ENCODE measurements around the gene KCP. TPM values are rescaled to one million over a fixed set of nuclear protein-coding genes. Genes with fewer than 3 reads are reported as not detected.
A peak's percentile ranks its signal among the peaks of the same experiment; 100 is the strongest.

KCP gene
- polyA plus RNA-seq, 1 donor, result 1.3 TPM

DNA sequence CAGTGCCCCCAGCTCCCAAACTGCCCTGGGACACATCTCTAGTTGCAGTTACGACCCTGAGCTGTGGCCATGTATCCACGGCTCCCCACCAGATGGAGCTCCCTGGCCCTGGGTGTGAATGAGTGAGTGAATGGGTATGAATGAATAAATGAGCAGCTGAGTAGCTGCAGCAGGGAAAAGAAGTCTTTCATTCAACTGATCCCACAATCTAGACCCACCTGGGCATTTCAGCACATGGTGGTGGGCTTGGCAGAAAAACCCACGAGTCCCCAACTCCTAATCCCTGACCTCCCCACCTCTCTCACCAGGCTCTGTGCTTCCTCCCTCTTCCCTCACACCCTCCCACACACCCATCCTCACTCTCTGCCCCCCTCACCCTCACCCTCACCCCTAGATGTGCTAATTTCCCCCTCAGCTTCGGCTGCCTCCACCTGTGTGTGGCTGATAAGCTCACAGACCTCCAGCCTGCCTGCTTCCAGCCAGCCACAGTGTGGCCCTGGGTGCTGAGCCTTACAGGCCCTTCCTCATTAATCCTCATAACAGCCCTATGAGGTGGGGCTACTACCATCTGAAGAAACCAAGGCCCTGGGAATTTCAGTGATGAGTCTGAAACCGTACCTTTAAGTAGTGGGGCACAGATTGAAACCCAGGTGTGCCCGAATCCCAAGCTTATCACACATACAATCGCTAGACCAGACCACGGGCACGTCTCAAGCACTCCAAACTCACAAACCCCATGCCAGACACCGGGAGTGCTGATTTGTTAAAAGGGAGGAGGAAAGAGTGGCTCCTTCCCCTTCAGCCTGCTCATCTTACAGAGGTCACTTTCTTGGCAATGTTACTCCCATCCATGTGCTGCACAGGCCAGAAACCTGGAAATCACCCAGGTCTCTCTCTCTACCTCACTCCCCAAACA is 50.1 kb downstream of the KCP start:
- Histone ChIP-seq H3K4me1 (ENCODE audit: control insufficient read depth, insufficient read depth, low read length) (peaks cover 14% of the 10 kb centered on the region), H3K4me3 (ENCODE audit: low read length) (no peak overlapping the region), H3K36me3 (ENCODE audit: control insufficient read depth, insufficient read depth, low read length) (peaks cover 30% of the 10 kb centered on the region), H3K27ac (ENCODE audit: low read length) (no peak overlapping the region), H3K27me3 (ENCODE audit: control insufficient read depth, insufficient read depth, low read length) (no peaks in the 10 kb centered on the region), H3K9me3 (ENCODE audit: control insufficient read depth, low read depth, low read length) (no peaks in the 10 kb centered on the region)
- WGBS (ENCODE audit: insufficient coverage, low lambda C conversion rate), result no CpG with 5 or more reads among the region's 10 CpGs
- no peak for DNase-seq

DNA sequence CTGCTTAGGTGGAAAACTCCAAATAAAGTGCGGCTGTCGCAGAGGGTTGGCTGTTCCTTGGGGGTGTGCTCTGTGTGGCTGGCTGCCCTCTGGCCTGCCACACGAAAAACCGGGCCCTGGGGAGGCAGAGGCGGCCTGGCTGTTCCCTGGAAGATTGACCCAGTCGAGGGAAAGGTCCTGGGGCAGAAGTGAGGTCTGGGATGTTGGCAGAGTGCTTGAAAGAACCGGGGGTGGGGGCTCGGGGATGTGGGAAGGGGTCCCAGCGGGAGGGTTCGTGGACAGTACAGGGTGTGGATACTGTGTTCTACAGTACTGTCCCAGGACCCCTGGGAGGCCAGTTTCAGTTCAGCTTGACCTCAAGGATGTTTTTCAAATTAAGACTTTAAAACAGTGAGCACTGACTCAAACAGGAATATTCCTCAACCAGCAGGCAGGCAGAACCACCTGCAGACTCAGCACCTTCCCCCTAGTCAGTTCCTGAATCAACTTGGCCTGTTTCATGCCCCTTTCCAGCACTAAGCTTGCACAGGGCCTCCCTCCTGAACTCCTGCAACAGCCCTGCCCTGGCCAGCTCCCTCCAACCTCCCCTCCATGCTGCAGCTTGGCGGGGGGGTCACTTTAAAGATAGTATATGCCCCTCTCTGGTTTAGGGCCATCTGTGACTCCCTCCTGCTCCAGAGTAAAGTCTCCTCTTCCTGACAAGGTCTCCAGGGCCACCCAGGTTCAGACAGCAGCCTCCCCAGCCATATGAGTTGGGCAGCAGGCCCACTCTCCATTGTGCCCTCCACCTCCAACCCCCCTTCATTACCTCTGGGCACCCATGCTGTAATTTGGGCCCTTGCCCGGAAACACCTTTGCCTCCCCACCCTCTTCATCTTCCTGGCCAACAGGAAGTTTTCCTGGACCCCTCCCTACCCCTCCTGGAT is 51.0 kb downstream of the KCP start:
- H3K4me1 ChIP-seq (ENCODE audit: control insufficient read depth, insufficient read depth, low read length), result peaks cover 8% of the 10 kb centered on the region
- no peak for DNase-seq
- no CpG with 5 or more reads among the region's 12 CpGs for WGBS (ENCODE audit: insufficient coverage, low lambda C conversion rate)
- H3K27me3 ChIP-seq (ENCODE audit: control insufficient read depth, insufficient read depth, low read length), result no peaks in the 10 kb centered on the region
- no peaks in the 10 kb centered on the region for H3K9me3 ChIP-seq (ENCODE audit: control insufficient read depth, low read depth, low read length)
- peaks cover 31% of the 10 kb centered on the region for H3K36me3 ChIP-seq (ENCODE audit: control insufficient read depth, insufficient read depth, low read length)
- H3K4me3 ChIP-seq (ENCODE audit: low read length), result no peak overlapping the region
- no peak overlapping the region for H3K27ac ChIP-seq (ENCODE audit: low read length)

DNA sequence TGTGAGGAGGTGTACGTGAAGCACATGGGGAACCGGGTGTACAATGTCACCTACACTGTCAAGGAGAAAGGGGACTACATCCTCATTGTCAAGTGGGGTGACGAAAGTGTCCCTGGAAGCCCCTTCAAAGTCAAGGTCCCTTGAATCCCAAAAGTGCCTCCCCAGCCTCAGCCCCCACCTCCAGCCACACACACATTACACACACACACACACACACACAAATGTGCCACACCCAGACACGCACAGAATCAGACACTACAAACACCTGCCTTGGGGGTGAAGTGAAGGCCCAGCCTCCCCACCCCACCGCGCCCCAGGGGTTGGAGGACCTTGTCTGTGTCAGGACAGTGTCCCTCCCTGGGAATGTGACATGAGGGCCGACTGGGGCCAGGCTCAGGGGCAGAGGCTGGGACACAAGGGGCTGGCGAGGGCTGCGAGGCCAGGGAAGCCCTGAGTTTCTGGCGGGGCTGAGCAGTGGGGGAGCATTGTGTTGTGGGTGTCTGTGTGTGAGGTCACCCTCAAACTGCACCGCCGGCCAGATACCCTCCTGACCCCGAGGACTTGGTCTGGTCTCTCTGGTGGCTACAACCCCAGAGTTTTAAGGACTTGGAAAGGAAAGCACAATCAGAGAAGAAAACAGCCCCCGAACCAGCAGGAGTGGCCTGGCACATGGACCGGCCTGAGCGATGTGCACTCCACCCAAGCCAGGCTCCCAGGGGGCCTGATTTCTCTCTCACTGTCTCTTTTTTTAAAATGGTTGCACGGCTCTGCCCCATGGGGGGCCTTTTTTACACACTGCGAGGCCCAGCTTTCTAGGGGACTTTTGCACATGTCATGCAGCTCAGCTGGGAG is 51.9 kb downstream of the KCP start:
- Histone ChIP-seq H3K4me3 (ENCODE audit: low read length) (no peak overlapping the region), H3K36me3 (ENCODE audit: control insufficient read depth, insufficient read depth, low read length) (peaks cover 40% of the 10 kb centered on the region), H3K4me1 (ENCODE audit: control insufficient read depth, insufficient read depth, low read length) (peaks cover 5% of the 10 kb centered on the region), H3K27me3 (ENCODE audit: control insufficient read depth, insufficient read depth, low read length) (no peaks in the 10 kb centered on the region), H3K9me3 (ENCODE audit: control insufficient read depth, low read depth, low read length) (no peaks in the 10 kb centered on the region), H3K27ac (ENCODE audit: low read length) (no peak overlapping the region)
- DNase-seq, result no peak
- whole genome bisulfite sequencing (ENCODE audit: insufficient coverage, low lambda C conversion rate), result no CpG with 5 or more reads among the region's 18 CpGs

DNA sequence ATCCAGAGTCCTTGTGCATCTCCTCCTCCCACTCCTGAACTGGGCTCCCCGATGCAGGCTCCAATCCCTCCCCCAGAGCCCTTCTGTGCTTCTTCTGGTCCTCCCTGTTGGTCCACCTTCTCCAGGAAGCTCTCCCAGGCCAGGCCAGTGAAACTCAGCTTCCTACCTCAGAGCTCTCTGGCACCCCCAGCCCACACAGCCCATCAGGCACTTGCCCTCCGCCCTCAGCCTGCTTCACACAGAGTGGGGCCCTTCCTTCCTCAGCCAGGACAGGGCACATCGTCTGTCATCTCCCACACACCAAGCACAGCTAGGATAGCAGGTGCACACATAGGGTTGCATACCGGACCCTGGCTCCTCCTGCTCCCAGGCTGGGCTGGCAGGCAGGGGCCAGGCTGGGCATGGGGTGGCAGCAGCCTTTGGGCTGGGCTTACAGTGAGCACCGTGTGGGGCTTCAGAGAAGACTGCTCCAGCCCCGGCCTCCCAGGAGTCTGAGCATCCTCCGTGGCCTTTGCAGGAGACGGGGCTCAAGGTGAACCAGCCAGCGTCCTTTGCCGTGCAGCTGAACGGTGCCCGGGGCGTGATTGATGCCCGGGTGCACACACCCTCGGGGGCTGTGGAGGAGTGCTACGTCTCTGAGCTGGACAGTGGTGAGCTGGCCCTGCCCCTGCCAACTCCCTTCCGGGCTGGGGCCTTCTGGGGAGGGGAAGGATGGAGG is 54.3 kb downstream of the KCP start:
- Histone ChIP-seq H3K9me3 (ENCODE audit: control insufficient read depth, low read depth, low read length) (no peaks in the 10 kb centered on the region), H3K4me3 (ENCODE audit: low read length) (no peak overlapping the region), H3K27me3 (ENCODE audit: control insufficient read depth, insufficient read depth, low read length) (no peaks in the 10 kb centered on the region), H3K27ac (ENCODE audit: low read length) (no peak overlapping the region), H3K4me1 (ENCODE audit: control insufficient read depth, insufficient read depth, low read length) (no peaks in the 10 kb centered on the region), H3K36me3 (ENCODE audit: control insufficient read depth, insufficient read depth, low read length) (peaks cover 60% of the 10 kb centered on the region)
- no CpG with 5 or more reads among the region's 17 CpGs for WGBS (ENCODE audit: insufficient coverage, low lambda C conversion rate)
- DNase-seq, result no peak

DNA sequence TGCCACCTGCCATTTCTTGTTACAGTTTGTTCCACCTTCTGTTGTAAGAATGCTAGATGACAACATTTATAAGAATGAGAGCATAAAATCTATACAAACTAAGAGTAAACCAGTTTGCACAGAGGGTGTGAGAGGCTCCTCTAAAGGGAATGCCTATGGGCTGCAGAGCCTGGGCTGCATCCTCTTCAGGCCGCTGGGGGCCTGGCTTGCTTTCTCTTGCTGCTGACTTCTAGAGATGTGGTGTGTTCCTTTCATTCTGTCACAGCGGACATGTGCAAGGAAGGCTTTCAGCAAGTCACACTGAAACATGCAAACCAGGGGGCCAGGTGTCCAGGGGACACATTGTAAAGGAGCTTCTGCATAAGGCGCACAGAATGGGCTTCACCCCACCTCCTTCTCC is 55.0 kb downstream of the KCP start:
- no peak overlapping the region for H3K27ac ChIP-seq (ENCODE audit: low read length)
- DNase-seq, result no peak
- H3K36me3 ChIP-seq (ENCODE audit: control insufficient read depth, insufficient read depth, low read length), result peaks cover 66% of the 10 kb centered on the region
- H3K4me1 ChIP-seq (ENCODE audit: control insufficient read depth, insufficient read depth, low read length), result no peaks in the 10 kb centered on the region
- H3K4me3 ChIP-seq (ENCODE audit: low read length), result no peak overlapping the region
- no CpG with 5 or more reads among the region's 3 CpGs for WGBS (ENCODE audit: insufficient coverage, low lambda C conversion rate)
- no peaks in the 10 kb centered on the region for H3K9me3 ChIP-seq (ENCODE audit: control insufficient read depth, low read depth, low read length)
- no peaks in the 10 kb centered on the region for H3K27me3 ChIP-seq (ENCODE audit: control insufficient read depth, insufficient read depth, low read length)

DNA sequence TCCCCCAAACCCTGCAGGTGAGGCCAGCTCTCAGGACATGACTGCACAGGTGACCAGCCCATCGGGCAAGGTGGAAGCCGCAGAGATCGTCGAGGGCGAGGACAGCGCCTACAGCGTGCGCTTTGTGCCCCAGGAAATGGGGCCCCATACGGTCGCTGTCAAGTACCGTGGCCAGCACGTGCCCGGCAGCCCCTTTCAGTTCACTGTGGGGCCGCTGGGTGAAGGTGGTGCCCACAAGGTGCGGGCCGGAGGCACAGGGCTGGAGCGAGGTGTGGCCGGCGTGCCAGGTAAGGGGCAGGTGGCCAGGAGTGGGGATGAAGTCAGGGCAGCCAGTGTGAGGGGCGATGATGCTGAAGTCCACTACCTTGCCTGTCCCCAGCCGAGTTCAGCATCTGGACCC is 56.1 kb downstream of the KCP start:
- DNase-seq, result no peak
- Histone ChIP-seq H3K4me1 (ENCODE audit: control insufficient read depth, insufficient read depth, low read length) (peaks cover 8% of the 10 kb centered on the region), H3K27ac (ENCODE audit: low read length) (no peak overlapping the region), H3K27me3 (ENCODE audit: control insufficient read depth, insufficient read depth, low read length) (no peaks in the 10 kb centered on the region), H3K36me3 (ENCODE audit: control insufficient read depth, insufficient read depth, low read length) (peaks cover 77% of the 10 kb centered on the region), H3K4me3 (ENCODE audit: low read length) (no peak overlapping the region), H3K9me3 (ENCODE audit: control insufficient read depth, low read depth, low read length) (no peaks in the 10 kb centered on the region)
- WGBS (ENCODE audit: insufficient coverage, low lambda C conversion rate), result no CpG with 5 or more reads among the region's 21 CpGs

DNA sequence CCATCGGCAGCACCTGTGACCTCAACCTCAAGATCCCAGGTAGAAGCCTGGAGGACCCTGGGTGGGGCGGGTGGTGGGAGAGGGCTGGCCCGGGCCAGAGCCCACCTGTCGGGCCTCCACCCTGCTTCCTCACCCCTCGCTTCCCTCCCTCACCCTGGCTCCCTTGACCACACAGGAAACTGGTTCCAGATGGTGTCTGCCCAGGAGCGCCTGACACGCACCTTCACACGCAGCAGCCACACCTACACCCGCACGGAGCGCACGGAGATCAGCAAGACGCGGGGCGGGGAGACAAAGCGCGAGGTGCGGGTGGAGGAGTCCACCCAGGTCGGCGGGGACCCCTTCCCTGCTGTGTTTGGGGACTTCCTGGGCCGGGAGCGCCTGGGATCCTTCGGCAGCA is 56.7 kb downstream of the KCP start:
- peaks cover 79% of the 10 kb centered on the region for H3K36me3 ChIP-seq (ENCODE audit: control insufficient read depth, insufficient read depth, low read length)
- DNase-seq, result no peak
- H3K27ac ChIP-seq (ENCODE audit: low read length), result no peak overlapping the region
- peaks cover 8% of the 10 kb centered on the region for H3K4me1 ChIP-seq (ENCODE audit: control insufficient read depth, insufficient read depth, low read length)
- no peak overlapping the region for H3K4me3 ChIP-seq (ENCODE audit: low read length)
- no CpG with 5 or more reads among the region's 23 CpGs for WGBS (ENCODE audit: insufficient coverage, low lambda C conversion rate)
- no peaks in the 10 kb centered on the region for H3K9me3 ChIP-seq (ENCODE audit: control insufficient read depth, low read depth, low read length)
- H3K27me3 ChIP-seq (ENCODE audit: control insufficient read depth, insufficient read depth, low read length), result no peaks in the 10 kb centered on the region

DNA sequence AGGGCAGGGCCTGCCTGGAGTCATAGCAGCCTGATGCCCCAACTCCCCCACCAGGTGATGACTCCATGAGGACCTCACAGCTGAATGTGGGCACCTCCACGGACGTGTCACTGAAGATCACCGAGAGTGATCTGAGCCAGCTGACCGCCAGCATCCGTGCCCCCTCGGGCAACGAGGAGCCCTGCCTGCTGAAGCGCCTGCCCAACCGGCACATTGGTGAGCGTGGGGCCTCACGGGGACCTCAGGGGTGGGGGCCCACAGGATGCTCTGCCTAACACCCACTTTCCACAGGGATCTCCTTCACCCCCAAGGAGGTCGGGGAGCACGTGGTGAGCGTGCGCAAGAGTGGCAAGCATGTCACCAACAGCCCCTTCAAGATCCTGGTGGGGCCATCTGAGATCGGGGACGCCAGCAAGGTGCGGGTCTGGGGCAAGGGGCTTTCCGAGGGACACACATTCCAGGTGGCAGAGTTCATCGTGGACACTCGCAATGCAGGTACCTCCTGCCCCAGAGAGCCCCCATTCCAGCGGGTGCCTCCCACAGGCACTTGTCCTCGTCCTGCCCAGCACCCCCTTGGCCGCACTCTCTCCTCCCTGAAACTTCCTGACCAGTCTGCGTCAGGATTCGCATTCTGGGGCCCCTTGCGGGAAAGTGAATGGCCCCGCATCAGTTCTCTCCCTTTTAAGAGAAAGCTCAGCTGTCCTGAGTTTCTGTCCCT is 57.8 kb downstream of the KCP start:
- Histone ChIP-seq H3K4me3 (ENCODE audit: low read length) (no peak overlapping the region), H3K27ac (ENCODE audit: low read length) (no peak overlapping the region), H3K27me3 (ENCODE audit: control insufficient read depth, insufficient read depth, low read length) (no peaks in the 10 kb centered on the region), H3K36me3 (ENCODE audit: control insufficient read depth, insufficient read depth, low read length) (peaks cover 84% of the 10 kb centered on the region), H3K9me3 (ENCODE audit: control insufficient read depth, low read depth, low read length) (no peaks in the 10 kb centered on the region), H3K4me1 (ENCODE audit: control insufficient read depth, insufficient read depth, low read length) (peaks cover 8% of the 10 kb centered on the region)
- DNase-seq, result no peak
- no CpG with 5 or more reads among the region's 28 CpGs for WGBS (ENCODE audit: insufficient coverage, low lambda C conversion rate)

DNA sequence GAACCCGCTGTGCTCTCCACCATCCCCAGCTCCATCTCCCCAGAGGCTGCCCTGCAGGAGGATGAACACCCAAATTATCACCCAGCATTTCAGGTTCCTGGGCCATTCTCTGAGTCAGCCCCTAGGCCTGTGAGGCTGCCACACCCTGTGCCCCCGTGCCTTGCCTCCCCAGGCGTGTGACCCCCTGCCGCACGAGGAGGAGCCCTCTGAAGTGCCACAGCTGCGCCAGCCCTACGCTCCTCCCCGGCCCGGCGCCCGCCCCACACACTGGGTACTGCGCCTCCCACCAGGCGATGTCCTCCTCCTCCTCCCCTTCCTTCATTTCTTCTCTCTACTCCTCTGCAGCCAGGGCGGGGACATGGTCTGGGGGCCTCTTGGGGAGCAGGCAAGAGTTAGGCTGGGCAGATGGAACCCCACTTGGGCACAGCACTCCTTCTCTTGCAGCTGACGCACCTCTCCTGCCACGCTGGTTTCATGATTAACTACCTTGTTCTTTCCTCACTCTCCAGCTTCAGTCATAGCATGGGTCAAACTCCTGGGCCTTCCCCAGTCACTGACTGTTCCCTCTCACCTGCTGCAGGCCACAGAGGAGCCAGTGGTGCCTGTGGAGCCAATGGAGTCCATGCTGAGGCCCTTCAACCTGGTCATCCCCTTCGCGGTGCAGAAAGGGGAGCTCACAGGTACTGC is 60.6 kb downstream of the KCP start:
- Histone ChIP-seq H3K36me3 (ENCODE audit: control insufficient read depth, insufficient read depth, low read length) (peaks cover 77% of the 10 kb centered on the region), H3K27me3 (ENCODE audit: control insufficient read depth, insufficient read depth, low read length) (no peaks in the 10 kb centered on the region), H3K27ac (ENCODE audit: low read length) (no peak overlapping the region), H3K4me1 (ENCODE audit: control insufficient read depth, insufficient read depth, low read length) (peaks cover 8% of the 10 kb centered on the region), H3K9me3 (ENCODE audit: control insufficient read depth, low read depth, low read length) (no peaks in the 10 kb centered on the region), H3K4me3 (ENCODE audit: low read length) (no peak overlapping the region)
- peak in 1 of 2 donors; percentile 63 for DNase-seq
- no CpG with 5 or more reads among the region's 18 CpGs for WGBS (ENCODE audit: insufficient coverage, low lambda C conversion rate)

Data from large intestine (tissue), 3 donors.